Measurements from ENCODE around the gene TUT7. TPM values are rescaled to one million over a fixed set of nuclear protein-coding genes. Genes with fewer than 3 reads are reported as not detected.

TUT7 gene
- total and polyA plus RNA-seq, 2 experiments from 2014 or later, result 21.4 to 23.8 TPM

DNA sequence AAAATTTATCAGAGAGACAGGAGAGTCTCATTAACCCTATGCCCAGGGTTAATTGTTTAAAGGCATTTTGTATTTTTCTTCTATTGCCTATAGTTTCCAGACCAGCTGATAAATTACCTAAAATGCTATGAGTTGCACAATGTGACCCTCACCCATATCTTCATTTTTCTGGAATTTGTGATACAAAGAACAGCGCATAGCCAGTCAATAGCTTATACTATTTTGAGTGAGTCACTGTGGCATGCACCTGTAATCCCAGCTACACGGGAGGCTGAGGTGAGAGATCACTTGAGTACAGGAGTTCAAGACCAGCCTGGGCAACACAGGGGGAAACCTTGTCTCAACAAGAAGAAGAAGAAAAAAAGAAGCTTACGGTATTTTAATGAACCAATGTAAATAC is 97.6 kb downstream of the TUT7 start:
- H3K9me2 ChIP-seq (ENCODE audit: insufficient read depth), result no peaks in the 10 kb centered on the region
- Mint-ChIP-seq H3K4me1 (no peaks in the 10 kb centered on the region), H3K9me3 (peaks cover 25% of the 10 kb centered on the region), H3K27me3 (ENCODE audit: insufficient read depth, low read depth, poor library complexity) (no peaks in the 10 kb centered on the region), H3K27ac (no peak overlapping the region), H3K4me3 (no peak overlapping the region), H3K36me3 (ENCODE audit: low read depth) (peaks cover 11% of the 10 kb centered on the region; the same call in 2 of the 3 replicates)
- H3K27ac ChIP-seq (ENCODE audit: low read depth), result no peak overlapping the region
- peaks cover 9% of the 10 kb centered on the region; the same call in 1 of the 2 replicates for H3K36me3 ChIP-seq (ENCODE audit: insufficient read depth)
- H3K27me3 ChIP-seq (ENCODE audit: insufficient read depth), result no peaks in the 10 kb centered on the region
- H3K4me3 ChIP-seq, result no peak overlapping the region
- DNase-seq (ENCODE audit: low spot score) (no peak), ATAC-seq (no peak)
- H3K4me1 ChIP-seq (ENCODE audit: insufficient read depth), result no peaks in the 10 kb centered on the region
- TF ChIP-seq JUNB (IDR thresholded peaks at IDR 0.05; ENCODE audit: unreplicated experiment) (no peak), ZNF114 (CRISPR knock-in tag; IDR thresholded peaks at IDR 0.05) (no peak), EZH2 (IDR thresholded peaks at IDR 0.05; ENCODE audit: low read depth, unreplicated experiment) (no peak), NANOG (IDR thresholded peaks at IDR 0.05; ENCODE audit: borderline replicate concordance) (no peak)
- TF ChIP-seq, protein P1, sequence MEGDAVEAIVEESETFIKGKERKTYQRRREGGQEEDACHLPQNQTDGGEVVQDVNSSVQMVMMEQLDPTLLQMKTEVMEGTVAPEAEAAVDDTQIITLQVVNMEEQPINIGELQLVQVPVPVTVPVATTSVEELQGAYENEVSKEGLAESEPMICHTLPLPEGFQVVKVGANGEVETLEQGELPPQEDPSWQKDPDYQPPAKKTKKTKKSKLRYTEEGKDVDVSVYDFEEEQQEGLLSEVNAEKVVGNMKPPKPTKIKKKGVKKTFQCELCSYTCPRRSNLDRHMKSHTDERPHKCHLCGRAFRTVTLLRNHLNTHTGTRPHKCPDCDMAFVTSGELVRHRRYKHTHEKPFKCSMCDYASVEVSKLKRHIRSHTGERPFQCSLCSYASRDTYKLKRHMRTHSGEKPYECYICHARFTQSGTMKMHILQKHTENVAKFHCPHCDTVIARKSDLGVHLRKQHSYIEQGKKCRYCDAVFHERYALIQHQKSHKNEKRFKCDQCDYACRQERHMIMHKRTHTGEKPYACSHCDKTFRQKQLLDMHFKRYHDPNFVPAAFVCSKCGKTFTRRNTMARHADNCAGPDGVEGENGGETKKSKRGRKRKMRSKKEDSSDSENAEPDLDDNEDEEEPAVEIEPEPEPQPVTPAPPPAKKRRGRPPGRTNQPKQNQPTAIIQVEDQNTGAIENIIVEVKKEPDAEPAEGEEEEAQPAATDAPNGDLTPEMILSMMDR (conservative IDR thresholded peaks at IDR 0.05; ENCODE audit: low read depth in 2 of 2), result no peak
- TF ChIP-seq, protein P2, sequence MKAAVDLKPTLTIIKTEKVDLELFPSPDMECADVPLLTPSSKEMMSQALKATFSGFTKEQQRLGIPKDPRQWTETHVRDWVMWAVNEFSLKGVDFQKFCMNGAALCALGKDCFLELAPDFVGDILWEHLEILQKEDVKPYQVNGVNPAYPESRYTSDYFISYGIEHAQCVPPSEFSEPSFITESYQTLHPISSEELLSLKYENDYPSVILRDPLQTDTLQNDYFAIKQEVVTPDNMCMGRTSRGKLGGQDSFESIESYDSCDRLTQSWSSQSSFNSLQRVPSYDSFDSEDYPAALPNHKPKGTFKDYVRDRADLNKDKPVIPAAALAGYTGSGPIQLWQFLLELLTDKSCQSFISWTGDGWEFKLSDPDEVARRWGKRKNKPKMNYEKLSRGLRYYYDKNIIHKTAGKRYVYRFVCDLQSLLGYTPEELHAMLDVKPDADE (IDR thresholded peaks at IDR 0.05), result no peak
- no peaks in the 10 kb centered on the region for H4K20me1 ChIP-seq (replicated peaks; ENCODE audit: insufficient read depth)
- no peak overlapping the region for H2AFZ ChIP-seq
- H3F3A ChIP-seq (replicated peaks; ENCODE audit: low read depth), result 0 out of 2 replicates have a peak, but pooled peaks cover 2% of the 10 kb centered on the region
- no peak overlapping the region for H3K4me2 ChIP-seq
- no peaks in the 10 kb centered on the region for H3K79me2 ChIP-seq (replicated peaks; ENCODE audit: insufficient read depth)

DNA sequence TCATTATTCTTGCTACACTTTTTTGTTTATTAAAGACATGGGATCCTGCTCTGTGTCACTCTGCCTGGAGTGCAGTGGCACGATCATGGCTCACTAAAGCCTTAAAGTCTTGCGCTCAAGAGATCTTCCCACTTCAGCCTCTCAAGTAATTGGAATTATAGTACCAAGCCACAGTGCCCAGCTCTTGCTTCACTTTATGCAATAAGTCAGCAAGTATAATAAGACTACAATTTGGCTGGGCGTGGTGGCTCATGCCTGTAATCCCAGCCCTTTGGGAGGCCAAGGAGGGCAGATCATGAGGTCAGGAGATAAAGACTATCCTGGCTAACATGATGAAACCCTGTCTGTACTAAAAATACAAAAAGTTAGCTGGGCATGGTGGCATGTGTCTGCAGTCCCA is 100.6 kb downstream of the TUT7 start:
- H3K27me3 ChIP-seq (ENCODE audit: insufficient read depth), result no peaks in the 10 kb centered on the region
- H3K9me2 ChIP-seq (ENCODE audit: insufficient read depth), result no peaks in the 10 kb centered on the region
- H2AFZ ChIP-seq, result no peak overlapping the region
- H3K4me1 Mint-ChIP-seq, result no peaks in the 10 kb centered on the region
- peaks cover 28% of the 10 kb centered on the region for H3K9me3 Mint-ChIP-seq
- H4K20me1 ChIP-seq (replicated peaks; ENCODE audit: insufficient read depth), result no peaks in the 10 kb centered on the region
- no peak for TF ChIP-seq STAT1 (IDR thresholded peaks at IDR 0.05; ENCODE audit: unreplicated experiment)
- TF ChIP-seq CREB1 (CRISPR knock-in tag; IDR thresholded peaks at IDR 0.05; ENCODE audit: low read depth), result no peak
- peaks cover 9% of the 10 kb centered on the region; the same call in 1 of the 2 replicates for H3K36me3 ChIP-seq (ENCODE audit: insufficient read depth)
- no peaks in the 10 kb centered on the region for H3K27me3 Mint-ChIP-seq (ENCODE audit: insufficient read depth, low read depth, poor library complexity)
- no peak overlapping the region for H3K4me2 ChIP-seq
- DNase-seq (ENCODE audit: low spot score) (no peak), ATAC-seq (no peak)
- H3K27ac ChIP-seq (ENCODE audit: low read depth), result no peak overlapping the region
- no peaks in the 10 kb centered on the region for H3K79me2 ChIP-seq (replicated peaks; ENCODE audit: insufficient read depth)
- H3K4me3 Mint-ChIP-seq, result no peak overlapping the region
- no peaks in the 10 kb centered on the region for H3K4me1 ChIP-seq (ENCODE audit: insufficient read depth)
- no peak overlapping the region for H3K27ac Mint-ChIP-seq
- H3K36me3 Mint-ChIP-seq (ENCODE audit: low read depth), result peaks cover 13% of the 10 kb centered on the region; the same call in 2 of the 3 replicates
- H3K4me3 ChIP-seq, result no peak overlapping the region
- H3F3A ChIP-seq (replicated peaks; ENCODE audit: low read depth), result 0 out of 2 replicates have a peak, but pooled peaks cover 2% of the 10 kb centered on the region

DNA sequence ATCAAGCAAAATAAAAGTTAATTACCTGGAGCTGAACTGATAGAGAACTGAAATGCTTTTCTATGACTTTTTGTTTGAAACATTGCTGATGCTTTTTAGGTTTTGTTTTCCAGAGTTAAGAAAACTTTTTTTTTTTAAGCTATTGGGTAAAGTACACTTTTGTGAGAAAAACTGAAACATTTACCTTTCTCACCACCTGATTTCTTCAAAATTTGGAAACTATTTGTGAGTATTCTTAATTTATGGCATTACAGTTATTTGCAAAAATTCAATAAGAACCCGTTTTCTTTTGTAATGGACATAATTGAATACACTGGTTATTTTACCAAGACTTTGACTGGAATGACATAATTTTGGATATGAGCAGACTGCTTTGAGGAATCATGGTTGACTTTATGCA is 101.3 kb downstream of the TUT7 start:
- H3K4me1 Mint-ChIP-seq, result no peaks in the 10 kb centered on the region
- Histone ChIP-seq H3K4me1 (ENCODE audit: insufficient read depth) (no peaks in the 10 kb centered on the region), H4K20me1 (replicated peaks; ENCODE audit: insufficient read depth) (no peaks in the 10 kb centered on the region), H3K36me3 (ENCODE audit: insufficient read depth) (peaks cover 9% of the 10 kb centered on the region; the same call in 1 of the 2 replicates), H3K27ac (ENCODE audit: low read depth) (no peak overlapping the region), H3K4me3 (no peak overlapping the region), H3K27me3 (ENCODE audit: insufficient read depth) (no peaks in the 10 kb centered on the region), H3F3A (replicated peaks; ENCODE audit: low read depth) (0 out of 2 replicates have a peak, but pooled peaks cover 2% of the 10 kb centered on the region), H3K4me2 (no peak overlapping the region), H3K9me2 (ENCODE audit: insufficient read depth) (no peaks in the 10 kb centered on the region), H3K79me2 (replicated peaks; ENCODE audit: insufficient read depth) (no peaks in the 10 kb centered on the region), H2AFZ (no peak overlapping the region)
- H3K27me3 Mint-ChIP-seq (ENCODE audit: insufficient read depth, low read depth, poor library complexity), result peaks cover 3% of the 10 kb centered on the region
- ATAC-seq, result no peak
- H3K9me3 Mint-ChIP-seq, result peaks cover 28% of the 10 kb centered on the region
- H3K4me3 Mint-ChIP-seq, result no peak overlapping the region
- H3K36me3 Mint-ChIP-seq (ENCODE audit: low read depth), result peaks cover 13% of the 10 kb centered on the region; the same call in 2 of the 3 replicates
- DNase-seq (ENCODE audit: low spot score), result no peak
- H3K27ac Mint-ChIP-seq, result no peak overlapping the region
- TF ChIP-seq, protein P2 (IDR thresholded peaks at IDR 0.05), result no peak
- TF ChIP-seq EZH2phosphoT487 (IDR thresholded peaks at IDR 0.05; ENCODE audit: unreplicated experiment) (no peak), CREB1 (CRISPR knock-in tag; IDR thresholded peaks at IDR 0.05; ENCODE audit: low read depth) (no peak)

Measured in GM23338 (cell line).